PC-9 (cell line): Measurements from ENCODE around the gene KANK2. TPM values are rescaled to one million over a fixed set of nuclear protein-coding genes. Genes with fewer than 3 reads are reported as not detected.

Source experiments
- BruUV-seq: library from RNA; stranded (reverse); fragments of 400-500 nt; replicated peaks from 2 replicates; lab custom pipeline; 2021; lab: Mats Ljungman, UMichigan
- CTCF ChIA-PET: fragments of 300-600 bp; sonication (Branson Sonifier 250); formaldehyde crosslinking; loops from one replicate; lab custom pipeline; 2022; ENCODE audit warnings: antibody characterized with exemption; lab: Charles Lee
- POLR2A ChIA-PET: fragments of 300-600 bp; sonication (Branson Sonifier 250); formaldehyde crosslinking; loops from one replicate; lab custom pipeline; 2022; ENCODE audit warnings: antibody characterized with exemption; ENCODE audit not compliant: unreplicated experiment; lab: Charles Lee
- DNase-seq, 2 experiments: peaks; one replicate each; pipeline versions ENCODE4 v3.0.0 to v3.0.0-alpha.2; 2015 to 2022; ENCODE audit warnings: mixed read lengths in 1 of 2
- H2AFZ ChIP-seq: fragments of 200-600 bp; sonication (generic); 2 replicates; pipeline ENCODE4 v1.8.1; 2017; ENCODE audit warnings: antibody characterized with exemption
- H3F3A ChIP-seq: fragments of 200-600 bp; sonication (generic); 2 replicates; pipeline ENCODE4 v1.8.1; 2017; ENCODE audit warnings: antibody characterized with exemption, mild to moderate bottlenecking, low read depth; ENCODE audit not compliant: insufficient read depth
- H3K27ac ChIP-seq: fragments of 200-600 bp; sonication (generic); 2 replicates; pipeline ENCODE4 v1.6.1; 2016; ENCODE audit warnings: mixed run types
- H3K27me3 ChIP-seq: fragments of 200-600 bp; sonication (generic); 2 replicates; pipeline ENCODE4 v1.6.1; 2016; ENCODE audit warnings: low read depth, mixed run types; ENCODE audit not compliant: insufficient read depth
- H3K36me3 ChIP-seq: fragments of 200-600 bp; sonication (generic); 2 replicates; pipeline ENCODE4 v1.6.1; 2016; ENCODE audit warnings: low read depth, mixed run types
- H3K4me1 ChIP-seq: fragments of 200-600 bp; sonication (generic); replicated peaks from 2 replicates; pipeline ENCODE4 v1.6.1; 2016; ENCODE audit warnings: mixed run types; ENCODE audit not compliant: insufficient read depth
- H3K4me2 ChIP-seq: fragments of 200-600 bp; sonication (generic); 2 replicates; pipeline ENCODE4 v1.6.1; 2017; ENCODE audit warnings: mixed run types
- H3K4me3 ChIP-seq: fragments of 200-600 bp; sonication (generic); 2 replicates; pipeline ENCODE4 v1.6.1; 2016; ENCODE audit warnings: mixed run types
- H3K79me2 ChIP-seq: fragments of 200-600 bp; sonication (generic); 2 replicates; pipeline ENCODE4 v1.6.1; 2017; ENCODE audit warnings: low read depth, mixed run types
- H3K9me2 ChIP-seq: fragments of 200-600 bp; sonication (generic); 2 replicates; pipeline ENCODE4 v1.8.1; 2017; ENCODE audit warnings: mild to moderate bottlenecking; ENCODE audit not compliant: insufficient read depth
- H3K9me3 ChIP-seq: fragments of 200-600 bp; sonication (generic); 2 replicates; pipeline ENCODE4 v1.8.1; 2016; ENCODE audit warnings: low read depth; ENCODE audit not compliant: insufficient read depth
- H4K20me1 ChIP-seq: fragments of 200-600 bp; sonication (generic); 2 replicates; pipeline ENCODE4 v1.8.1; 2017; ENCODE audit not compliant: insufficient read depth
- EZH2 ChIP-seq: fragments of 200-600 bp; sonication (generic); IDR thresholded peaks from 2 replicates; pipeline ENCODE4 v1.8.0; 2017; ENCODE audit warnings: antibody characterized with exemption, low read depth
- intact Hi-C: fragments of 100-400 bp; cut with micrococcal nuclease; formaldehyde crosslinking; loops from one replicate; pipeline ENCODE4 v1.10.0; 2022; ENCODE audit not compliant: unreplicated experiment
- total RNA-seq: library from RNA; stranded (reverse); gene quantifications from 2 replicates; pipeline ENCODE4 v1.2.3, GENCODE V29; 2021
- TF ChIP-seq, protein P1 (sequence below): fragments of 200-600 bp; sonication (generic); conservative IDR thresholded peaks from 2 replicates; pipeline ENCODE4 v1.6.1; 2017; ENCODE audit warnings: mixed run types, antibody characterized with exemption, mild to moderate bottlenecking, moderate library complexity

Gene KANK2
- total RNA-seq, 1 experiment from 2014 or later, result 32.9 TPM

DNA sequence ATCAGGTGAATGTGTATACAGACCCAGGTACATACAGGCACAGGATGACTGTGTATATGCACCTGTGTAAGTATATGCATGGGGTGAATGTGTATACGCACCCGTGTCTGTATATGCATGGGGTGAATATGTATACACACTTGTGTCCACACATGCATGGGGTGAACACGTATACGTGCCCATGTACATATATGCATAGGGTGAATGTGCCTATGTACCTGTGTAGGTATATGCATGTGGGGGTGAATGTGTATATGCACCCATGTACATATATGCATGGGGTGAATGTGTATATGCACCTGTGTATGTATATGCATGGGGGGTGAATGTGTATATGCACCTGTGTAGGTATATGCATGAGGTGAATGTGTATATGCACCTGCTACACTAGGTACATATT, 35.2 kb upstream of the KANK2 start:
- ChIA-PET POLR2A (no interaction called here), CTCF (no interaction called here)
- no peak for TF ChIP-seq EZH2
- TF ChIP-seq, protein P1, sequence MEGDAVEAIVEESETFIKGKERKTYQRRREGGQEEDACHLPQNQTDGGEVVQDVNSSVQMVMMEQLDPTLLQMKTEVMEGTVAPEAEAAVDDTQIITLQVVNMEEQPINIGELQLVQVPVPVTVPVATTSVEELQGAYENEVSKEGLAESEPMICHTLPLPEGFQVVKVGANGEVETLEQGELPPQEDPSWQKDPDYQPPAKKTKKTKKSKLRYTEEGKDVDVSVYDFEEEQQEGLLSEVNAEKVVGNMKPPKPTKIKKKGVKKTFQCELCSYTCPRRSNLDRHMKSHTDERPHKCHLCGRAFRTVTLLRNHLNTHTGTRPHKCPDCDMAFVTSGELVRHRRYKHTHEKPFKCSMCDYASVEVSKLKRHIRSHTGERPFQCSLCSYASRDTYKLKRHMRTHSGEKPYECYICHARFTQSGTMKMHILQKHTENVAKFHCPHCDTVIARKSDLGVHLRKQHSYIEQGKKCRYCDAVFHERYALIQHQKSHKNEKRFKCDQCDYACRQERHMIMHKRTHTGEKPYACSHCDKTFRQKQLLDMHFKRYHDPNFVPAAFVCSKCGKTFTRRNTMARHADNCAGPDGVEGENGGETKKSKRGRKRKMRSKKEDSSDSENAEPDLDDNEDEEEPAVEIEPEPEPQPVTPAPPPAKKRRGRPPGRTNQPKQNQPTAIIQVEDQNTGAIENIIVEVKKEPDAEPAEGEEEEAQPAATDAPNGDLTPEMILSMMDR, result no peak
- Histone ChIP-seq H3K9me2 (no peaks in the 10 kb centered on the region), H3K27ac (no peak overlapping the region), H3K79me2 (no peaks in the 10 kb centered on the region), H3K36me3 (no peaks in the 10 kb centered on the region), H3K9me3 (no peaks in the 10 kb centered on the region), H2AFZ (no peak overlapping the region), H3K4me1 (no peaks in the 10 kb centered on the region), H3K4me3 (no peak overlapping the region), H4K20me1 (no peaks in the 10 kb centered on the region), H3K4me2 (no peak overlapping the region), H3F3A (peaks cover 8% of the 10 kb centered on the region; the same call in 1 of the 2 replicates), H3K27me3 (no peaks in the 10 kb centered on the region)
- intact Hi-C loops, result no loop called here
- DNase-seq, result no peak
- BruUV-seq, result no TSS peak

- Histone ChIP-seq H3K4me3 (no peak overlapping the region), H4K20me1 (no peaks in the 10 kb centered on the region), H2AFZ (no peak overlapping the region), H3K9me2 (no peaks in the 10 kb centered on the region), H3K36me3 (0 out of 2 replicates have a peak, but pooled peaks cover 4% of the 10 kb centered on the region), H3K27ac (no peak overlapping the region), H3K79me2 (no peaks in the 10 kb centered on the region), H3K4me2 (no peak overlapping the region), H3K9me3 (no peaks in the 10 kb centered on the region), H3K4me1 (no peaks in the 10 kb centered on the region), H3K27me3 (no peaks in the 10 kb centered on the region), H3F3A (peaks cover 15% of the 10 kb centered on the region; the same call in 1 of the 2 replicates)
- ChIA-PET CTCF (no interaction called here), POLR2A (interaction anchor here (0.6 kb wide), 1 partner anchor 32 kb away, joined by 10 read pairs; no protein-coding TSS in a partner anchor)
- intact Hi-C loops, result no loop called here
- no peak for TF ChIP-seq EZH2
- TF ChIP-seq, protein P1, result no peak
- no TSS peak for BruUV-seq
- no peak for DNase-seq
Measured at GRCh38 chr19:11230621-11231386, 33.5 kb upstream of the KANK2 start.

DNA sequence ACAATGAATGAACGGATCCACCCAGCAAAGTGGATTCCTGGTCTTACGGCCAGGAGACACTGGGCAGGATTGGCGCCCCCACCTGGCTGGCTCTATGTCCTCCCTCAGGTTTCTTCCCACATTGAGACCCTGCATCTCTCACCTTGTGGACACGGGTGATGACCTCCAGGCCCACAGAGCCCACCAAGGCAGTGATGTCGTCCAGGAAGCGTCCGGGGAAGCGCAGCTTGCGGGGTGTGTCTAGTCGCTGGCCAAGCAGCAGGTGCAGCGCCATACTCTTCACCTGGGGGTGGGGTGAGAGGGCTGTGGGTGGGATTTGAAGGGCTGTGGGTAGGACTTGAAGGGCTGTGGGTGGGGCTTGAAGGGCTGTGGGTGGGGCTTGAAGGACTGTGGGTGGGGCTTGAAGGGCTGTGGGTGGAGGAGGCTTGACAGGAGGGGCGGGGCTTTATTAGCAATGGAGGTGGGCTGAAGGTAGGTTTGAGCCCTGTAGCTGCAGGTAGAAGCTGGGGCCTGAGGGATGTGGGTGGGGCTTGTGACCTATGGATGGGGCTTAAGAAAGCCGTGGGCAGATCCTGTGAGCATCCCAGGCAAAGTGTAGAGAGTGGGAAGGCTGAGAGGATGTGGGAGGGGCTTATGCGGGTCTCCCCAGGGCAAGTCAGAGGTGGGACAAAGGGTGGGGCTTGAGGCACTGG, 30.0 kb upstream of the KANK2 start:
- peak in 1 of 2 experiments; percentile 40 for DNase-seq
- no TSS peak for BruUV-seq

More for the DNA sequence above, 30.0 kb upstream of the KANK2 start:
- Histone ChIP-seq H3K27me3 (no peaks in the 10 kb centered on the region), H2AFZ (no peak overlapping the region), H4K20me1 (no peaks in the 10 kb centered on the region), H3K27ac (no peak overlapping the region), H3K9me3 (no peaks in the 10 kb centered on the region), H3K4me3 (no peak overlapping the region), H3K9me2 (no peaks in the 10 kb centered on the region), H3F3A (peaks cover 20% of the 10 kb centered on the region; the same call in 1 of the 2 replicates), H3K4me2 (no peak overlapping the region), H3K79me2 (no peaks in the 10 kb centered on the region), H3K36me3 (0 out of 2 replicates have a peak, but pooled peaks cover 4% of the 10 kb centered on the region), H3K4me1 (no peaks in the 10 kb centered on the region)
- ChIA-PET POLR2A (no interaction called here), CTCF (interaction anchor here (0.6 kb wide), 1 partner anchor 49 kb away, joined by 5 read pairs; no protein-coding TSS in a partner anchor)
- intact Hi-C loops, result no loop called here
- TF ChIP-seq, protein P1, result peak; percentile 53; the same call in 1 of the 2 replicates
- TF ChIP-seq EZH2, result no peak
